ENCODE results near the gene PSMB9.

DNA sequence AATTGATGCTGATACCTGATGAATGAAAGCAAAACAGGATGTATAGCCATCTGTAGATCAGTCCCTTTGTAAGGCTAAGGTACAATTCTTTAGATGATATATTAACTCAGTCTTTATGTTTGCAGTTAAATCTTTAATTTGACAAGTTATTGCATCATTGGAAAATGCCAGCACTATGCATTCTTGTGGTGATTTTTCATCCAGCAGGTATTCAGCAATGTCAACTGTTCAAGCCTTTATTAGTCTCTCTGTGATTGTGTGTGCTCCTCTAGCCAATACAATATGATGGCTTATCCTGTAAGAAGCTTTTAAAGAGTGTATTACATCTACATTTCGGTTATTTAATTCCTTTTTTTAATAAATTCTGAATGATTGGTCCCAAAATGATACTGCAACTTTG lies 52.5 kb downstream of the PSMB9 start:
- TF ChIP-seq TEAD4 (IDR thresholded peaks at IDR 0.05) (no peak), TAF1 (IDR thresholded peaks at IDR 0.05; ENCODE audit: low read depth) (no peak), RAD21 (IDR thresholded peaks at IDR 0.05; ENCODE audit: low read depth) (no peak), FOXM1 (IDR thresholded peaks at IDR 0.05; ENCODE audit: borderline replicate concordance, low read depth) (no peak), CREB1 (IDR thresholded peaks at IDR 0.05; ENCODE audit: low read depth) (no peak), TCF12 (IDR thresholded peaks at IDR 0.05; ENCODE audit: low read depth) (no peak), YY1 (IDR thresholded peaks at IDR 0.05; ENCODE audit: low read depth) (no peak), EP300 (IDR thresholded peaks at IDR 0.05; ENCODE audit: borderline replicate concordance) (no peak), CEBPB (IDR thresholded peaks at IDR 0.05) (no peak), NFIC (IDR thresholded peaks at IDR 0.05) (no peak)
- TF ChIP-seq, protein P1, sequence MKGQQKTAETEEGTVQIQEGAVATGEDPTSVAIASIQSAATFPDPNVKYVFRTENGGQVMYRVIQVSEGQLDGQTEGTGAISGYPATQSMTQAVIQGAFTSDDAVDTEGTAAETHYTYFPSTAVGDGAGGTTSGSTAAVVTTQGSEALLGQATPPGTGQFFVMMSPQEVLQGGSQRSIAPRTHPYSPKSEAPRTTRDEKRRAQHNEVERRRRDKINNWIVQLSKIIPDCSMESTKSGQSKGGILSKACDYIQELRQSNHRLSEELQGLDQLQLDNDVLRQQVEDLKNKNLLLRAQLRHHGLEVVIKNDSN (IDR thresholded peaks at IDR 0.05), result no peak
- TF ChIP-seq, protein P2, sequence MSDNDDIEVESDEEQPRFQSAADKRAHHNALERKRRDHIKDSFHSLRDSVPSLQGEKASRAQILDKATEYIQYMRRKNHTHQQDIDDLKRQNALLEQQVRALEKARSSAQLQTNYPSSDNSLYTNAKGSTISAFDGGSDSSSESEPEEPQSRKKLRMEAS (IDR thresholded peaks at IDR 0.05), result no peak
- TF ChIP-seq, protein P3, sequence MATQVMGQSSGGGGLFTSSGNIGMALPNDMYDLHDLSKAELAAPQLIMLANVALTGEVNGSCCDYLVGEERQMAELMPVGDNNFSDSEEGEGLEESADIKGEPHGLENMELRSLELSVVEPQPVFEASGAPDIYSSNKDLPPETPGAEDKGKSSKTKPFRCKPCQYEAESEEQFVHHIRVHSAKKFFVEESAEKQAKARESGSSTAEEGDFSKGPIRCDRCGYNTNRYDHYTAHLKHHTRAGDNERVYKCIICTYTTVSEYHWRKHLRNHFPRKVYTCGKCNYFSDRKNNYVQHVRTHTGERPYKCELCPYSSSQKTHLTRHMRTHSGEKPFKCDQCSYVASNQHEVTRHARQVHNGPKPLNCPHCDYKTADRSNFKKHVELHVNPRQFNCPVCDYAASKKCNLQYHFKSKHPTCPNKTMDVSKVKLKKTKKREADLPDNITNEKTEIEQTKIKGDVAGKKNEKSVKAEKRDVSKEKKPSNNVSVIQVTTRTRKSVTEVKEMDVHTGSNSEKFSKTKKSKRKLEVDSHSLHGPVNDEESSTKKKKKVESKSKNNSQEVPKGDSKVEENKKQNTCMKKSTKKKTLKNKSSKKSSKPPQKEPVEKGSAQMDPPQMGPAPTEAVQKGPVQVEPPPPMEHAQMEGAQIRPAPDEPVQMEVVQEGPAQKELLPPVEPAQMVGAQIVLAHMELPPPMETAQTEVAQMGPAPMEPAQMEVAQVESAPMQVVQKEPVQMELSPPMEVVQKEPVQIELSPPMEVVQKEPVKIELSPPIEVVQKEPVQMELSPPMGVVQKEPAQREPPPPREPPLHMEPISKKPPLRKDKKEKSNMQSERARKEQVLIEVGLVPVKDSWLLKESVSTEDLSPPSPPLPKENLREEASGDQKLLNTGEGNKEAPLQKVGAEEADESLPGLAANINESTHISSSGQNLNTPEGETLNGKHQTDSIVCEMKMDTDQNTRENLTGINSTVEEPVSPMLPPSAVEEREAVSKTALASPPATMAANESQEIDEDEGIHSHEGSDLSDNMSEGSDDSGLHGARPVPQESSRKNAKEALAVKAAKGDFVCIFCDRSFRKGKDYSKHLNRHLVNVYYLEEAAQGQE (IDR thresholded peaks at IDR 0.05; ENCODE audit: low read depth), result no peak
